Measurements from ENCODE around the gene GPR155. TPM values are rescaled to one million over a fixed set of nuclear protein-coding genes. Genes with fewer than 3 reads are reported as not detected.
A peak's percentile ranks its signal among the peaks of the same experiment; 100 is the strongest.
"Not testable (repeated sequence)": the region's sequence is repeated elsewhere in the genome, so short reads cannot be mapped to it uniquely, and the experiment has no call there.

GPR155 gene
- total and polyA plus RNA-seq, 2 donors (not counting 1 experiment from before 2014, with no cell fraction given): 4.2 to 17.6 TPM

DNA sequence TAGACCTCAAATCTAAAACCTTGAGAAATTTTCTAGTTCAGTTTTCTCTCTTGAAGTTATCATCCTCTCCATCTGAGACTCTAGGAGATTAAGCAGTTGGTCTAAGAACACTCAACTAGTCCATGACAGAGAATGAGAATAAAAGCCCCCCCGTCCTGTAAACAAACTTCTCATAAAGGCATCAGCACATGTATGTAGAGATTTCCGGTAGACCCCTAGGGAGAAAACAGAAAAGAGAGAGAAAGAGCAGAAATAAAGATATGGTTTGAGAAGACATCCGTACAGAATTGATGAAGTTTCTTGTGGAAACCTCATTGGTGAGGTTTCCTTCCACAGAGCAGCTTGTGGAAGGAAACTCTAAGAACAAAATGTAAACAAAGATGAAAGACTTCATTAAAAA is 3.2 kb upstream of the GPR155 start:
- peaks cover 61% of the 10 kb centered on the region for H3K4me1 Mint-ChIP-seq
- CTCF ChIA-PET: interaction anchor here (0.6 to 1.6 kb wide), 2 partner anchors 27 to 1093 kb away, joined by 3 to 6 read pairs; no protein-coding TSS in a partner anchor

DNA sequence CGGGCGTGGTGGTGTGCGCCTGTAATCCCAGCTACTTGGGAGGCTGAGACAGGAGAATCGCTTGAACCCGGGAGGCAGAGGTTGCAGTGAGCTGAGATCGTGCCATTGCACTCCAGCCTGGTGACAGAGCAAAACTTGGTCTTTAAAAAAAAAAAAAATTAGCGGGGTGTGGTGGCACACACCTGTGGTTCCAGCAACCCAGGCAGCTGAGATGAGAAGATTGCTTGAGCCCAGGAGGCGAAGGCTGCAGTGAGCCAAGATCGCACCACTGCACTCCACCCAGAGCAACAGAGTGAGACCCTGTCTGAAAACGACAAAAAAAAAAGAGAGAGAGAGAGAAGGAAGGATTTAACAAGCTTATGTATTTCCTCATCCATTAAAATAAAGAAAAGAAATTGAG is 2.7 kb upstream of the GPR155 start:
- intact Hi-C loops (cut with micrococcal nuclease): loop anchor here (10.0 kb wide), 1 partner anchor 1935 kb away; the partner anchor contains the start of gene PDK1
- H3K9me3 ChIP-seq (ENCODE audit: control extremely low read depth in 1 of 3, control insufficient read depth in 2 of 3, insufficient read depth in 1 of 3, low read length in 2 of 3); H4K20me1 ChIP-seq (ENCODE audit: control insufficient read depth, insufficient read depth, low read length, poor library complexity, severe bottlenecking); H3K79me2 ChIP-seq (ENCODE audit: control insufficient read depth, insufficient read depth, low read length); H3K9me3 Mint-ChIP-seq (ENCODE audit: insufficient read depth); ATAC-seq (ENCODE audit: low read depth); POLR2A ChIA-PET; H3K4me3 ChIP-seq (ENCODE audit: control extremely low read depth in 1 of 5, extremely low read depth in 1 of 5, insufficient read depth in 1 of 5, low read depth in 2 of 5, low read length in 4 of 5); H3K27me3 Mint-ChIP-seq; H3K9ac ChIP-seq (ENCODE audit: low read length); H3K27me3 ChIP-seq (replicated peaks in 1 of 4; ENCODE audit: control extremely low read depth in 1 of 4, control insufficient read depth in 3 of 4, insufficient read depth in 4 of 4, low read length in 3 of 4); H3K36me3 ChIP-seq (replicated peaks in 1 of 2; ENCODE audit: control extremely low read depth in 1 of 2, control insufficient read depth in 1 of 2, extremely low read depth in 1 of 2, insufficient read depth in 2 of 2, low read length in 1 of 2): not testable (repeated sequence)
- Histone ChIP-seq H2AFZ (ENCODE audit: insufficient read depth, low read depth, low read length, poor library complexity, severe bottlenecking) (peak overlapping the region; percentile 46), H3K4me1 (ENCODE audit: control insufficient read depth in 2 of 2, insufficient read depth in 2 of 2, low read length in 2 of 2) (peaks cover 36 to 47% of the 10 kb centered on the region in 2 donors), H3K4me2 (replicated peaks; ENCODE audit: low read depth, low read length, poor library complexity, severe bottlenecking) (peak overlapping the region; percentile 27), H3K27ac (ENCODE audit: low read length in 2 of 2) (peak overlapping the region; percentile 11 to 69)
- CTCF ChIA-PET: interaction anchor here (0.6 to 1.6 kb wide), 2 partner anchors 26 to 1093 kb away, joined by 3 to 6 read pairs; no protein-coding TSS in a partner anchor
- 89% methylated on average over 2 of the region's 10 CpGs for WGBS (ENCODE audit: insufficient coverage)
- Mint-ChIP-seq H3K27ac (peak overlapping the region; percentile 80), H3K4me3 (peak overlapping the region; percentile 33), H3K4me1 (peaks cover 62% of the 10 kb centered on the region)
- peak; percentile 26 for DNase-seq

More for the DNA sequence above, 3.2 kb upstream of the GPR155 start:
- Histone ChIP-seq H2AFZ (ENCODE audit: insufficient read depth, low read depth, low read length, poor library complexity, severe bottlenecking) (peak overlapping the region; percentile 46), H3K27ac (ENCODE audit: low read length in 2 of 2) (peak overlapping the region; percentile 11 to 69), H3K9me3 (ENCODE audit: control extremely low read depth in 1 of 3, control insufficient read depth in 2 of 3, insufficient read depth in 1 of 3, low read length in 2 of 3) (no peaks in the 10 kb centered on the region), H3K9ac (ENCODE audit: low read length) (no peak overlapping the region), H3K4me2 (replicated peaks; ENCODE audit: low read depth, low read length, poor library complexity, severe bottlenecking) (peak overlapping the region; percentile 27), H4K20me1 (ENCODE audit: control insufficient read depth, insufficient read depth, low read length, poor library complexity, severe bottlenecking) (no peaks in the 10 kb centered on the region), H3K4me1 (ENCODE audit: control insufficient read depth in 2 of 2, insufficient read depth in 2 of 2, low read length in 2 of 2) (peaks cover 37 to 48% of the 10 kb centered on the region in 2 donors), H3K36me3 (replicated peaks in 1 of 2; ENCODE audit: control extremely low read depth in 1 of 2, control insufficient read depth in 1 of 2, extremely low read depth in 1 of 2, insufficient read depth in 2 of 2, low read length in 1 of 2) (no peaks in the 10 kb centered on the region), H3K79me2 (ENCODE audit: control insufficient read depth, insufficient read depth, low read length) (no peaks in the 10 kb centered on the region), H3K27me3 (replicated peaks in 1 of 4; ENCODE audit: control extremely low read depth in 1 of 4, control insufficient read depth in 3 of 4, insufficient read depth in 4 of 4, low read length in 3 of 4) (no peaks in the 10 kb centered on the region), H3K4me3 (ENCODE audit: control extremely low read depth in 1 of 5, extremely low read depth in 1 of 5, insufficient read depth in 1 of 5, low read depth in 2 of 5, low read length in 4 of 5) (no peak overlapping the region)
- POLR2A ChIA-PET: no interaction called here
- no CpG with 5 or more reads among the region's 3 CpGs for WGBS (ENCODE audit: insufficient coverage)
- TF ChIP-seq, protein P1, sequence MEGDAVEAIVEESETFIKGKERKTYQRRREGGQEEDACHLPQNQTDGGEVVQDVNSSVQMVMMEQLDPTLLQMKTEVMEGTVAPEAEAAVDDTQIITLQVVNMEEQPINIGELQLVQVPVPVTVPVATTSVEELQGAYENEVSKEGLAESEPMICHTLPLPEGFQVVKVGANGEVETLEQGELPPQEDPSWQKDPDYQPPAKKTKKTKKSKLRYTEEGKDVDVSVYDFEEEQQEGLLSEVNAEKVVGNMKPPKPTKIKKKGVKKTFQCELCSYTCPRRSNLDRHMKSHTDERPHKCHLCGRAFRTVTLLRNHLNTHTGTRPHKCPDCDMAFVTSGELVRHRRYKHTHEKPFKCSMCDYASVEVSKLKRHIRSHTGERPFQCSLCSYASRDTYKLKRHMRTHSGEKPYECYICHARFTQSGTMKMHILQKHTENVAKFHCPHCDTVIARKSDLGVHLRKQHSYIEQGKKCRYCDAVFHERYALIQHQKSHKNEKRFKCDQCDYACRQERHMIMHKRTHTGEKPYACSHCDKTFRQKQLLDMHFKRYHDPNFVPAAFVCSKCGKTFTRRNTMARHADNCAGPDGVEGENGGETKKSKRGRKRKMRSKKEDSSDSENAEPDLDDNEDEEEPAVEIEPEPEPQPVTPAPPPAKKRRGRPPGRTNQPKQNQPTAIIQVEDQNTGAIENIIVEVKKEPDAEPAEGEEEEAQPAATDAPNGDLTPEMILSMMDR (IDR thresholded peaks at IDR 0.05): no peak
- no peak for TF ChIP-seq EZH2 (IDR thresholded peaks at IDR 0.05; ENCODE audit: borderline replicate concordance, insufficient read depth, low read depth, low read length, poor library complexity, severe bottlenecking)
- ATAC-seq (ENCODE audit: low read depth) (no peak), DNase-seq (no peak)
- intact Hi-C loops (cut with micrococcal nuclease): loop anchor here (10.0 kb wide), 1 partner anchor 245 kb away; the partner anchor contains the start of gene OLA1
- Mint-ChIP-seq H3K9me3 (ENCODE audit: insufficient read depth) (no peaks in the 10 kb centered on the region), H3K27ac (peak overlapping the region; percentile 80), H3K27me3 (no peaks in the 10 kb centered on the region), H3K4me3 (peak overlapping the region; percentile 33)

Measured in B cell (primary cell).